SH-SY5Y (cell line): Measurements from ENCODE around the gene ALG14.

Experiments
- GATA2 ChIP-seq: IDR thresholded peaks from 2 replicates; pipeline ENCODE4 v1.6.1; 2011; ENCODE audit warnings: mild to moderate bottlenecking, low read depth, low read length
- GATA3 ChIP-seq: IDR thresholded peaks from 2 replicates; pipeline ENCODE4 v1.6.1; 2011; ENCODE audit warnings: low read depth, mild to moderate bottlenecking, low read length, moderate library complexity

DNA sequence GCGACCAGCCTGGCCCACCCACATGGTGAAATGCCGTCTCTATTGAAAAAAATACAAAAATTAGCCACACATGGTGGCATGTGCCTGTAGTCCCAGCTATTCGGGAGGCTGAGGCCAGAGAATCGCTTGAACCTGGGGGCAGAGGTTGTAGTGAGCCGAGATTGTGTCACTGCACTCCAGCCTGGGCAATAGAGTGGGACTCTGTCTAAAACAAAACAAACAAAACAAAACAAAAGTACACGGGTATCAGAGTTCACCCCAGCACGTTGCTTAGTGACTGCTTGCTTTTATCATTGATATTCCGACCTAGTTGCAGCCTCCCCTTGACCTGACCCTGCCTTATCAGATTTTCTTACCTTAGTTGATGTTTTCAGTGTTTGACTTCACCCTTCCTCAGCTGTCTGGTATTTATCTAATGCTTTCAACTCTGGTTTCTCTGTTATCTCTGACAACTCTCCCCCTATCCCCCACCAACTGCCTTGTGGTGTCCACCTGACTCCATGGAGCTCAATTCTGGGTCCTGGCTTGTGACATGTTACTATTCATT, 49.5 kb upstream of the ALG14 start:
- TF ChIP-seq GATA2: no peak
- TF ChIP-seq GATA3: no peak
